Peyer's patch (tissue), 4 donors: ENCODE results near the gene ITGB7.

ENCODE experiments used
- POLR2A ChIP-seq, 2 donors: fragments of 450-650 bp; IDR thresholded peaks; one replicate each; pipeline ENCODE4 v1.5.1; 2017; ENCODE audit warnings: antibody characterized with exemption in 2 of 2, mild to moderate bottlenecking in 2 of 2, moderate library complexity in 2 of 2
- TF ChIP-seq, protein P1 (sequence below), 6 experiments: fragments of 450-650 bp in 4 of 6; fragments of 200-600 bp in 2 of 6; sonication (generic) in 1 of 6; IDR thresholded peaks; one replicate each; pipeline ENCODE4 v1.5.1; 2017 to 2019; ENCODE audit warnings: antibody characterized with exemption in 6 of 6, mild to moderate bottlenecking in 3 of 6, moderate library complexity in 1 of 6

- TF ChIP-seq, protein P1, sequence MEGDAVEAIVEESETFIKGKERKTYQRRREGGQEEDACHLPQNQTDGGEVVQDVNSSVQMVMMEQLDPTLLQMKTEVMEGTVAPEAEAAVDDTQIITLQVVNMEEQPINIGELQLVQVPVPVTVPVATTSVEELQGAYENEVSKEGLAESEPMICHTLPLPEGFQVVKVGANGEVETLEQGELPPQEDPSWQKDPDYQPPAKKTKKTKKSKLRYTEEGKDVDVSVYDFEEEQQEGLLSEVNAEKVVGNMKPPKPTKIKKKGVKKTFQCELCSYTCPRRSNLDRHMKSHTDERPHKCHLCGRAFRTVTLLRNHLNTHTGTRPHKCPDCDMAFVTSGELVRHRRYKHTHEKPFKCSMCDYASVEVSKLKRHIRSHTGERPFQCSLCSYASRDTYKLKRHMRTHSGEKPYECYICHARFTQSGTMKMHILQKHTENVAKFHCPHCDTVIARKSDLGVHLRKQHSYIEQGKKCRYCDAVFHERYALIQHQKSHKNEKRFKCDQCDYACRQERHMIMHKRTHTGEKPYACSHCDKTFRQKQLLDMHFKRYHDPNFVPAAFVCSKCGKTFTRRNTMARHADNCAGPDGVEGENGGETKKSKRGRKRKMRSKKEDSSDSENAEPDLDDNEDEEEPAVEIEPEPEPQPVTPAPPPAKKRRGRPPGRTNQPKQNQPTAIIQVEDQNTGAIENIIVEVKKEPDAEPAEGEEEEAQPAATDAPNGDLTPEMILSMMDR (IDR thresholded peaks at IDR 0.05): no peak
- no peak for TF ChIP-seq POLR2A (IDR thresholded peaks at IDR 0.05)
These were observed 20.3 kb downstream of the ITGB7 start for GRCh38 chr12:53186745-53187144.
